SK-N-SH treated with all-trans-retinoic acid at 6 μM for 48 hours (cell line): ENCODE data around the gene MYO18A.

Experiments
- ATAC-seq: fragments of 200-7000 bp; cut with Tn5 transposase; 3 replicates; pipeline ENCODE4 v1.9.1; 2020; ENCODE audit warnings: mild to moderate bottlenecking, moderate library complexity
- ARNTL ChIP-seq: fragments of 450-650 bp; formaldehyde crosslinking; IDR thresholded peaks from 2 replicates; pipeline ENCODE4 v1.5.0; 2020; ENCODE audit warnings: low read depth, mild to moderate bottlenecking, moderate library complexity, borderline replicate concordance
- BACH2 ChIP-seq: fragments of 250-450 bp; sonication (Bioruptor Pico); IDR thresholded peaks from 2 replicates; pipeline ENCODE4 v1.9.0; 2021; ENCODE audit warnings: mild to moderate bottlenecking, borderline replicate concordance
- CSDC2 ChIP-seq: fragments of 250-450 bp; sonication (Bioruptor Pico); IDR thresholded peaks from 2 replicates; pipeline ENCODE4 v1.5.0; 2020; ENCODE audit warnings: mild to moderate bottlenecking, moderate library complexity
- ESRRG ChIP-seq: fragments of 250-450 bp; sonication (Bioruptor Pico); IDR thresholded peaks from 2 replicates; pipeline ENCODE4 v1.6.1; 2021; ENCODE audit warnings: mild to moderate bottlenecking
- GLIS3 ChIP-seq: fragments of 250-450 bp; sonication (Bioruptor Pico); IDR thresholded peaks from 2 replicates; pipeline ENCODE4 v1.5.0; 2020; ENCODE audit warnings: mild to moderate bottlenecking, moderate library complexity
- ISL1 ChIP-seq: fragments of 250-450 bp; sonication (Bioruptor Pico); IDR thresholded peaks from 2 replicates; pipeline ENCODE4 v2.1.2; 2022; ENCODE audit warnings: mild to moderate bottlenecking, moderate library complexity
- OSR1 ChIP-seq: fragments of 250-450 bp; sonication (Bioruptor Pico); IDR thresholded peaks from 2 replicates; pipeline ENCODE4 v1.8.0; 2022; ENCODE audit warnings: moderate library complexity, mild to moderate bottlenecking, inconsistent platforms
- PPARA ChIP-seq: fragments of 250-450 bp; sonication (Bioruptor Pico); IDR thresholded peaks from 2 replicates; pipeline ENCODE4 v1.5.0; 2020; ENCODE audit warnings: mild to moderate bottlenecking, borderline replicate concordance
- RARB ChIP-seq: fragments of 250-450 bp; sonication (Bioruptor Pico); IDR thresholded peaks from 2 replicates; pipeline ENCODE4 v1.8.0; 2021; ENCODE audit warnings: mild to moderate bottlenecking, moderate library complexity
- SNAI2 ChIP-seq: fragments of 250-450 bp; sonication (Bioruptor Pico); IDR thresholded peaks from 2 replicates; pipeline ENCODE4 v1.5.0; 2020; ENCODE audit warnings: mild to moderate bottlenecking, moderate library complexity
- TCF4 ChIP-seq: fragments of 250-450 bp; sonication (Bioruptor Pico); IDR thresholded peaks from 2 replicates; pipeline ENCODE4 v1.8.0; 2021; ENCODE audit warnings: mild to moderate bottlenecking, moderate library complexity, borderline replicate concordance
- TOX ChIP-seq: fragments of 250-450 bp; sonication (Bioruptor Pico); IDR thresholded peaks from 2 replicates; pipeline ENCODE4 v1.8.0; 2021; ENCODE audit warnings: mild to moderate bottlenecking, moderate library complexity, borderline replicate concordance
- ZC3H10 ChIP-seq: fragments of 250-450 bp; sonication (Bioruptor Pico); IDR thresholded peaks from 2 replicates; pipeline ENCODE4 v1.5.1; 2021; ENCODE audit warnings: mild to moderate bottlenecking, moderate library complexity
- ZFP3 ChIP-seq: fragments of 250-450 bp; sonication (Bioruptor Pico); IDR thresholded peaks from 2 replicates; pipeline ENCODE4 v1.5.0; 2020; ENCODE audit warnings: mild to moderate bottlenecking, moderate library complexity
- ZFP30 ChIP-seq: fragments of 450-650 bp; formaldehyde crosslinking; IDR thresholded peaks from 2 replicates; pipeline ENCODE4 v1.5.0; 2022; ENCODE audit warnings: mild to moderate bottlenecking, moderate library complexity
- ZNF565 ChIP-seq: fragments of 450-650 bp; formaldehyde crosslinking; conservative IDR thresholded peaks from 2 replicates; pipeline ENCODE4 v1.5.0; 2020; ENCODE audit warnings: low read depth, mild to moderate bottlenecking, moderate library complexity
- TF ChIP-seq, protein P1 (sequence below): fragments of 250-450 bp; sonication (Bioruptor Pico); IDR thresholded peaks from 2 replicates; pipeline ENCODE4 v1.8.0; 2021; ENCODE audit warnings: low read depth, mild to moderate bottlenecking, moderate library complexity, borderline replicate concordance
- TF ChIP-seq, protein P2 (sequence below): fragments of 250-450 bp; sonication (Bioruptor Pico); IDR thresholded peaks from 2 replicates; pipeline ENCODE4 v1.5.1; 2021; ENCODE audit warnings: mild to moderate bottlenecking, moderate library complexity
- TF ChIP-seq, protein P3 (sequence below): fragments of 250-450 bp; sonication (Bioruptor Pico); IDR thresholded peaks from 2 replicates; pipeline ENCODE4 v1.5.1; 2020; ENCODE audit warnings: low read depth, mild to moderate bottlenecking, moderate library complexity
- TF ChIP-seq, protein P4 (sequence below): fragments of 250-450 bp; sonication (Bioruptor Pico); IDR thresholded peaks from 2 replicates; pipeline ENCODE4 v1.8.0; 2020; ENCODE audit warnings: mild to moderate bottlenecking, moderate library complexity, borderline replicate concordance
- TF ChIP-seq, protein P5 (sequence below): fragments of 250-450 bp; sonication (Bioruptor Pico); IDR thresholded peaks from 2 replicates; pipeline ENCODE4 v1.5.0; 2020; ENCODE audit warnings: mild to moderate bottlenecking, moderate library complexity

MYO18A gene

DNA sequence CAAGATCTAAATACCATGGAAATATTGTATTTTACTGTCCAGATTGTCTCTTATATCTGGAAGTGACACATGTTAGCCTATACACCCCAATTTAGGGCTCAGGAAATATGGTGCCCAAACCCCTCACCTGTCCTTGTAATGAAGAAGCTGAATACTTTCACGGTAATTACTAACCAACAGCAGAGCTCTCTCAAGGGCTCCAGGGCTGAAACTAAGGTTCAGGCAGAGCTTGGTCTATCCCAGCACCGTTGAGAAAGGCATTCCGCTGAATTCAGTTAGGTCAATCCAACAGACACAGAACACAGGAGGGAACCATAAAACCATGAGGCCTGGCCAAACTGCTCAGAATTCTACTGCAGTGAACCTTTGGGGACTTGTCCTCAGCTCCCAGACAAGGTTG is 14.9 kb downstream of the MYO18A start:
- TF ChIP-seq, protein P1, sequence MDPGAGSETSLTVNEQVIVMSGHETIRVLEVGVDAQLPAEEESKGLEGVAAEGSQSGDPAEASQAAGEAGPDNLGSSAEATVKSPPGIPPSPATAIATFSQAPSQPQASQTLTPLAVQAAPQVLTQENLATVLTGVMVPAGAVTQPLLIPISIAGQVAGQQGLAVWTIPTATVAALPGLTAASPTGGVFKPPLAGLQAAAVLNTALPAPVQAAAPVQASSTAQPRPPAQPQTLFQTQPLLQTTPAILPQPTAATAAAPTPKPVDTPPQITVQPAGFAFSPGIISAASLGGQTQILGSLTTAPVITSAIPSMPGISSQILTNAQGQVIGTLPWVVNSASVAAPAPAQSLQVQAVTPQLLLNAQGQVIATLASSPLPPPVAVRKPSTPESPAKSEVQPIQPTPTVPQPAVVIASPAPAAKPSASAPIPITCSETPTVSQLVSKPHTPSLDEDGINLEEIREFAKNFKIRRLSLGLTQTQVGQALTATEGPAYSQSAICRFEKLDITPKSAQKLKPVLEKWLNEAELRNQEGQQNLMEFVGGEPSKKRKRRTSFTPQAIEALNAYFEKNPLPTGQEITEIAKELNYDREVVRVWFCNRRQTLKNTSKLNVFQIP = no peak
- TF ChIP-seq ZFP30 (no peak), ESRRG (no peak), ZC3H10 (no peak), TOX (CRISPR knock-in tag) (no peak), GLIS3 (CRISPR knock-in tag) (no peak), RARB (CRISPR knock-in tag) (no peak), BACH2 (CRISPR knock-in tag) (no peak), ARNTL (no peak), ZNF565 (CRISPR knock-in tag) (no peak), CSDC2 (CRISPR knock-in tag) (no peak), ISL1 (CRISPR knock-in tag) (no peak)
- TF ChIP-seq, protein P2, sequence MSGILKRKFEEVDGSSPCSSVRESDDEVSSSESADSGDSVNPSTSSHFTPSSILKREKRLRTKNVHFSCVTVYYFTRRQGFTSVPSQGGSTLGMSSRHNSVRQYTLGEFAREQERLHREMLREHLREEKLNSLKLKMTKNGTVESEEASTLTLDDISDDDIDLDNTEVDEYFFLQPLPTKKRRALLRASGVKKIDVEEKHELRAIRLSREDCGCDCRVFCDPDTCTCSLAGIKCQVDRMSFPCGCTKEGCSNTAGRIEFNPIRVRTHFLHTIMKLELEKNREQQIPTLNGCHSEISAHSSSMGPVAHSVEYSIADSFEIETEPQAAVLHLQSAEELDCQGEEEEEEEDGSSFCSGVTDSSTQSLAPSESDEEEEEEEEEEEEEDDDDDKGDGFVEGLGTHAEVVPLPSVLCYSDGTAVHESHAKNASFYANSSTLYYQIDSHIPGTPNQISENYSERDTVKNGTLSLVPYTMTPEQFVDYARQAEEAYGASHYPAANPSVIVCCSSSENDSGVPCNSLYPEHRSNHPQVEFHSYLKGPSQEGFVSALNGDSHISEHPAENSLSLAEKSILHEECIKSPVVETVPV (CRISPR knock-in tag) = no peak
- TF ChIP-seq, protein P3, sequence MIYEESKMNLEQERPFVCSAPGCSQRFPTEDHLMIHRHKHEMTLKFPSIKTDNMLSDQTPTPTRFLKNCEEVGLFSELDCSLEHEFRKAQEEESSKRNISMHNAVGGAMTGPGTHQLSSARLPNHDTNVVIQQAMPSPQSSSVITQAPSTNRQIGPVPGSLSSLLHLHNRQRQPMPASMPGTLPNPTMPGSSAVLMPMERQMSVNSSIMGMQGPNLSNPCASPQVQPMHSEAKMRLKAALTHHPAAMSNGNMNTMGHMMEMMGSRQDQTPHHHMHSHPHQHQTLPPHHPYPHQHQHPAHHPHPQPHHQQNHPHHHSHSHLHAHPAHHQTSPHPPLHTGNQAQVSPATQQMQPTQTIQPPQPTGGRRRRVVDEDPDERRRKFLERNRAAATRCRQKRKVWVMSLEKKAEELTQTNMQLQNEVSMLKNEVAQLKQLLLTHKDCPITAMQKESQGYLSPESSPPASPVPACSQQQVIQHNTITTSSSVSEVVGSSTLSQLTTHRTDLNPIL = no peak
- TF ChIP-seq, protein P4, sequence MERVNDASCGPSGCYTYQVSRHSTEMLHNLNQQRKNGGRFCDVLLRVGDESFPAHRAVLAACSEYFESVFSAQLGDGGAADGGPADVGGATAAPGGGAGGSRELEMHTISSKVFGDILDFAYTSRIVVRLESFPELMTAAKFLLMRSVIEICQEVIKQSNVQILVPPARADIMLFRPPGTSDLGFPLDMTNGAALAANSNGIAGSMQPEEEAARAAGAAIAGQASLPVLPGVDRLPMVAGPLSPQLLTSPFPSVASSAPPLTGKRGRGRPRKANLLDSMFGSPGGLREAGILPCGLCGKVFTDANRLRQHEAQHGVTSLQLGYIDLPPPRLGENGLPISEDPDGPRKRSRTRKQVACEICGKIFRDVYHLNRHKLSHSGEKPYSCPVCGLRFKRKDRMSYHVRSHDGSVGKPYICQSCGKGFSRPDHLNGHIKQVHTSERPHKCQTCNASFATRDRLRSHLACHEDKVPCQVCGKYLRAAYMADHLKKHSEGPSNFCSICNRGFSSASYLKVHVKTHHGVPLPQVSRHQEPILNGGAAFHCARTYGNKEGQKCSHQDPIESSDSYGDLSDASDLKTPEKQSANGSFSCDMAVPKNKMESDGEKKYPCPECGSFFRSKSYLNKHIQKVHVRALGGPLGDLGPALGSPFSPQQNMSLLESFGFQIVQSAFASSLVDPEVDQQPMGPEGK = no peak
- TF ChIP-seq, protein P5, sequence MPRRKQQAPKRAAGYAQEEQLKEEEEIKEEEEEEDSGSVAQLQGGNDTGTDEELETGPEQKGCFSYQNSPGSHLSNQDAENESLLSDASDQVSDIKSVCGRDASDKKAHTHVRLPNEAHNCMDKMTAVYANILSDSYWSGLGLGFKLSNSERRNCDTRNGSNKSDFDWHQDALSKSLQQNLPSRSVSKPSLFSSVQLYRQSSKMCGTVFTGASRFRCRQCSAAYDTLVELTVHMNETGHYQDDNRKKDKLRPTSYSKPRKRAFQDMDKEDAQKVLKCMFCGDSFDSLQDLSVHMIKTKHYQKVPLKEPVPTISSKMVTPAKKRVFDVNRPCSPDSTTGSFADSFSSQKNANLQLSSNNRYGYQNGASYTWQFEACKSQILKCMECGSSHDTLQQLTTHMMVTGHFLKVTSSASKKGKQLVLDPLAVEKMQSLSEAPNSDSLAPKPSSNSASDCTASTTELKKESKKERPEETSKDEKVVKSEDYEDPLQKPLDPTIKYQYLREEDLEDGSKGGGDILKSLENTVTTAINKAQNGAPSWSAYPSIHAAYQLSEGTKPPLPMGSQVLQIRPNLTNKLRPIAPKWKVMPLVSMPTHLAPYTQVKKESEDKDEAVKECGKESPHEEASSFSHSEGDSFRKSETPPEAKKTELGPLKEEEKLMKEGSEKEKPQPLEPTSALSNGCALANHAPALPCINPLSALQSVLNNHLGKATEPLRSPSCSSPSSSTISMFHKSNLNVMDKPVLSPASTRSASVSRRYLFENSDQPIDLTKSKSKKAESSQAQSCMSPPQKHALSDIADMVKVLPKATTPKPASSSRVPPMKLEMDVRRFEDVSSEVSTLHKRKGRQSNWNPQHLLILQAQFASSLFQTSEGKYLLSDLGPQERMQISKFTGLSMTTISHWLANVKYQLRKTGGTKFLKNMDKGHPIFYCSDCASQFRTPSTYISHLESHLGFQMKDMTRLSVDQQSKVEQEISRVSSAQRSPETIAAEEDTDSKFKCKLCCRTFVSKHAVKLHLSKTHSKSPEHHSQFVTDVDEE (CRISPR knock-in tag) = no peak
- ATAC-seq = no peak

DNA sequence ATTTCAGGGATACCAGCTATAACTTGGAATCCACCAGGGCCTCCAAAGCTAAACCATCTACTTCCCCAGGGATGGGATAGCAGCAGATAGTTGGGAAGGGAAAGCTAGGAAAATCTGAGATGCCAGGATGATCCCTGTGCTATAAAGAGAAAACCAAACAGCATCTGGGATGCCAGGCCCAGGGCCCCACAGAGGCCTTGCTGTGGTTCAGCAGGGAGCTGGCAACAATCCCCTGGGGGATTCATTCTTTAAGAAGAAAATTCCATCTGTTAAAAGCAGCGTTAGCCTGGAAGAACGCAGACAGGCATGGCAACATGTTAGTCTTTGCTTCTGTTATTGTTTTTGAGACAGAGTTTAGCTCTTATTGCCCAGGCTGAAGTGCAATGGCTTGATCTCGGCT is 16.6 kb downstream of the MYO18A start:
- no peak for TF ChIP-seq ISL1 (CRISPR knock-in tag)
- TF ChIP-seq TCF4 = no peak
- no peak for TF ChIP-seq CSDC2 (CRISPR knock-in tag)
- TF ChIP-seq ZFP30 = no peak
- TF ChIP-seq PPARA (CRISPR knock-in tag) = no peak
- no peak for TF ChIP-seq ZFP3 (CRISPR knock-in tag)
- TF ChIP-seq, protein P3 = no peak
- TF ChIP-seq TOX (CRISPR knock-in tag) = no peak
- TF ChIP-seq, protein P1 = no peak
- no peak for TF ChIP-seq ESRRG
- no peak for TF ChIP-seq BACH2 (CRISPR knock-in tag)
- TF ChIP-seq, protein P2 (CRISPR knock-in tag) = no peak
- TF ChIP-seq SNAI2 (CRISPR knock-in tag) = no peak
- TF ChIP-seq ZC3H10 = no peak
- no peak for TF ChIP-seq OSR1 (CRISPR knock-in tag)
- TF ChIP-seq ZNF565 (CRISPR knock-in tag) = no peak
- no peak for TF ChIP-seq ARNTL
- no peak for ATAC-seq
